Sigmoid colon (tissue), 7 donors: ENCODE data around the gene ADH5. TPM values are rescaled to one million over a fixed set of nuclear protein-coding genes. Genes with fewer than 3 reads are reported as not detected.

ENCODE experiments used
- DNase-seq: peaks from one replicate; pipeline ENCODE4 v3.0.0-alpha.2; 2019
- H3K27ac ChIP-seq, 4 donors: fragments of 200-600 bp; sonication (generic); one replicate each; pipeline ENCODE4 v1.5.1; 2016 to 2019; ENCODE audit warnings: mild to moderate bottlenecking in 1 of 4
- H3K27me3 ChIP-seq, 3 donors: fragments of 200-600 bp; sonication (generic); one replicate each; pipeline ENCODE4 v1.5.1; 2019; ENCODE audit warnings: mild to moderate bottlenecking in 1 of 3
- H3K36me3 ChIP-seq, 4 donors: fragments of 200-600 bp; sonication (generic); one replicate each; pipeline ENCODE4 v1.5.1; 2016 to 2019
- H3K4me1 ChIP-seq, 4 donors: fragments of 200-600 bp; sonication (generic); one replicate each; pipeline ENCODE4 v1.5.1; 2017 to 2019
- H3K4me3 ChIP-seq, 4 donors: fragments of 200-600 bp; sonication (generic); one replicate each; pipeline ENCODE4 v1.5.1; 2017 to 2019; ENCODE audit warnings: mild to moderate bottlenecking in 2 of 4, moderate library complexity in 1 of 4
- H3K9me3 ChIP-seq, 4 donors: fragments of 200-600 bp in 3 of 4; sonication (generic) in 3 of 4; one replicate each; pipeline versions ENCODE4 v1.5.1 to v1.6.1; 2013 to 2019
- EP300 ChIP-seq, 4 donors: sonication (generic); formaldehyde crosslinking; IDR thresholded peaks; one replicate each; pipeline ENCODE4 v1.6.1; 2017; ENCODE audit warnings: antibody characterized with exemption in 4 of 4
- POLR2A ChIP-seq, 2 donors: fragments of 450-650 bp; IDR thresholded peaks; one replicate each; pipeline ENCODE4 v1.6.1; 2016; ENCODE audit warnings: antibody characterized with exemption in 2 of 2, mild to moderate bottlenecking in 2 of 2, moderate library complexity in 2 of 2
- POLR2AphosphoS5 ChIP-seq, 4 donors: sonication (generic); formaldehyde crosslinking; IDR thresholded peaks; one replicate each; pipeline ENCODE4 v1.6.1; 2017; ENCODE audit warnings: antibody characterized with exemption in 4 of 4
- WGBS, 2 donors: extraction: QIAGEN DNeasy Blood & Tissue Kit; methylation state at CpG; one replicate each; pipeline ENCODE4 v1.1.7; 2013; 5-methylcytosine and 5-hydroxymethylcytosine counted together
- intact Hi-C: fragments of 100-400 bp; cut with DNase I; formaldehyde crosslinking; loops from one replicate; pipeline ENCODE4 v1.15.1; 2023
- polyA plus RNA-seq, 3 donors: library from polyadenylated mRNA; stranded (reverse); fragments of 200-250 nt; gene quantifications; one replicate each; pipeline ENCODE4 v1.2.3, GENCODE V29; 2013
- total RNA-seq, 4 donors: library from RNA; depleted of rRNA; stranded (reverse); fragments of >200 nt; gene quantifications; one replicate each; pipeline ENCODE4 v1.1.0, GENCODE V29; 2016
- TF ChIP-seq, protein P1 (sequence below), 4 experiments: fragments of 450-650 bp in 3 of 4; fragments of 200-600 bp in 1 of 4; IDR thresholded peaks; one replicate each; pipeline ENCODE4 v1.5.1; 2016 to 2019; ENCODE audit warnings: antibody characterized with exemption in 4 of 4, mild to moderate bottlenecking in 3 of 4, moderate library complexity in 2 of 4
- donor health status: healthy with polysubstance abuse.
- donor health status: Bipolar disorder and iron deficiency.
- donor health status: healthy.

ADH5 gene
- total RNA-seq (100 to 1,000 TPM; 235 to 349 (median 263) TPM), polyA plus RNA-seq (100 to 1,000 TPM; 146 to 237 (median 196) TPM)

DNA sequence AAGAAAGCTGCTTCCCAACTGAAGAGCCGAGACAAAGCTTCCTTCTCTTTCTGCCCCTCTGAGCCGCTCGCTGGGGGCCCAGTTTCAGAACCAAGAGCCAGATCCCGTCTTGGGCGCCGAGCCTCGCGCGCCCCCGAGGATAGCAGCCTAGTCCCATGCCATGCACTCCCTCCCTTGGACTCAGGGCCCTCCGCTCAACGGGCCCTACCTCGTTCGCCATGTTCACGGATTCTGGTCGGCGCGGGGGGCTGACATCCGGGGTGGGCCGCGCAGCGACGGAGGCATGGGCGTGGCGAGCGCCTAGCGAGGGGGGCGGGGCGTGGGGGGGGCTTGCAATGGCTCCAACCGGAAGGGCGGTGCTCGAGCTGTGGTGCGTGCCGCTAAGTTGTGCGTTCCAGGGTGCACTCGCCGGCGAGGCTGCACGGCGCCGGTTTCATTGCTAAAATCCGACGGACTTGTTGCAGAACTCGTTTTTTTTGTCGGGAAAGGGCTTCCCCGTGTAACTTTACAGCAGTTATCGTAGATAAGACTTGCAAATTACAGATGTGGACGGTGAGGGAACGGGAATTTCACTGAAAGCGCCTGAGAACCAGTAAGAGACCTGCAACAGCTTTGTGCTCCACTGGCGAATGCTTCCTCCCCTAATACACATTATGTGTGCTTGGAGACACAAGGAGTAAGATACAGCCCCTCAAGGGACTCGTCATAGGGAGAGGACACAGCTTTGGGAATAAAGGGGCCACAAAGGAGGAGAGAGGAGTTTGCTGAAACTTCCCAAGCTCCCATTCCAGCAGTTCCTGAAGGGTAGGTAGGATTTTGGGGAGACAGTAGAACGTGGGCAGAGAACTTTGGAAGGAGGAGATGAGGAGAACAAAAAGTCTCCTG lies at the start of gene ADH5:
ADH5 (minus strand) TSS at position 308 of the 885 bp plus-strand sequence; CDS start at position 220, 88 bp downstream.
- 1% methylated on average over 53 of the region's 53 CpGs for WGBS, 2 donors
- TF ChIP-seq, protein P1, sequence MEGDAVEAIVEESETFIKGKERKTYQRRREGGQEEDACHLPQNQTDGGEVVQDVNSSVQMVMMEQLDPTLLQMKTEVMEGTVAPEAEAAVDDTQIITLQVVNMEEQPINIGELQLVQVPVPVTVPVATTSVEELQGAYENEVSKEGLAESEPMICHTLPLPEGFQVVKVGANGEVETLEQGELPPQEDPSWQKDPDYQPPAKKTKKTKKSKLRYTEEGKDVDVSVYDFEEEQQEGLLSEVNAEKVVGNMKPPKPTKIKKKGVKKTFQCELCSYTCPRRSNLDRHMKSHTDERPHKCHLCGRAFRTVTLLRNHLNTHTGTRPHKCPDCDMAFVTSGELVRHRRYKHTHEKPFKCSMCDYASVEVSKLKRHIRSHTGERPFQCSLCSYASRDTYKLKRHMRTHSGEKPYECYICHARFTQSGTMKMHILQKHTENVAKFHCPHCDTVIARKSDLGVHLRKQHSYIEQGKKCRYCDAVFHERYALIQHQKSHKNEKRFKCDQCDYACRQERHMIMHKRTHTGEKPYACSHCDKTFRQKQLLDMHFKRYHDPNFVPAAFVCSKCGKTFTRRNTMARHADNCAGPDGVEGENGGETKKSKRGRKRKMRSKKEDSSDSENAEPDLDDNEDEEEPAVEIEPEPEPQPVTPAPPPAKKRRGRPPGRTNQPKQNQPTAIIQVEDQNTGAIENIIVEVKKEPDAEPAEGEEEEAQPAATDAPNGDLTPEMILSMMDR (IDR thresholded peaks at IDR 0.05), result no peak
- TF ChIP-seq POLR2A (IDR thresholded peaks at IDR 0.05) (peak; percentile 94 to 97), POLR2AphosphoS5 (IDR thresholded peaks at IDR 0.05) (peak; percentile 93 to 99 (median 98))
- Histone ChIP-seq H3K4me3 (peak within 1 kb of the TSS; percentile 73 to 89 (median 84)), H3K27me3 (no peaks in the 10 kb centered on the region), H3K9me3 (no peaks in the 10 kb centered on the region), H3K36me3 (peaks cover 4 to 18% (median 14%) of the 10 kb centered on the region in 4 donors), H3K27ac (peak within 1 kb of the TSS; percentile 91 to 98 (median 97)), H3K4me1 (peaks cover 0 to 50% (median 38%) of the 10 kb centered on the region in 4 donors)
- intact Hi-C loops, result loop anchor here (1.0 to 2.0 kb wide), 2 partner anchors 94 to 858 kb away; partner anchors contain the start of gene DNAJB14
- DNase-seq, result peak; percentile 96

- no peaks in the 10 kb centered on the region for H3K9me3 ChIP-seq
- intact Hi-C loops, result no loop called here
- no peak for TF ChIP-seq POLR2A (IDR thresholded peaks at IDR 0.05)
- DNase-seq, result no peak
- H3K4me3 ChIP-seq, result no peak overlapping the region
- H3K27ac ChIP-seq, result no peak overlapping the region
- H3K36me3 ChIP-seq, result no peaks in the 10 kb centered on the region
- no peaks in the 10 kb centered on the region for H3K27me3 ChIP-seq
- no peaks in the 10 kb centered on the region for H3K4me1 ChIP-seq
Measured at GRCh38 chr4:99136329-99136728, 47.7 kb upstream of the ADH5 start.

DNA sequence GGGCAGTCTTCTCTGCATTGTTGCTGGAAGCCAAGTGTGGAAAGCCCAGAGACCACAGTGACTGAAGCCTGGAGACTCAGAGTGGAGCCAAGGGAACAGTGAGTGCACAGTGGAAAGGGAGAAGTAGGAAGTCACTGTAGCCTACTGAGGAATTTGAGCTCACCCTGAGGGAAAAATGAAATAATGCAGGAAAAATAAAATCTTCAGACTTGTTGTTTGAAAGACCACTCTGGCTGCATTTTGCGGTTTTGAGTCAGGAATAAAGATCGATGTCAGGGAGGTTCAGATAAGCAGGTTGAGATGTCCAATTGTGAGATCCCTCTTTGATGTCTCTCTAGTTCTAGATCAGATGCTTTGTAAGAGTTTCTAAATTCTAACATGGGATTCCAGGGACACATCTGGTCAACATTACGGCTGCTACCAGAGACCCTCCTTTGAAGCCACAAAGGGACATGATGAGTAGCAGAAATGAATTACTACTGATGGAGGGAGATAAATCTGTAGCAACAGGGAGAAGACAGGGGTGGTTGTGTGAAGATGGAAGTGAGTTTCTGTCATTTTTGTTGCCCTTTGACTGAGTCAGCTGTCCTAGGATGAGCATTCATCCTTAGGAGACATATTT lies 47.1 kb upstream of the ADH5 start:
- Histone ChIP-seq H3K27me3 (no peaks in the 10 kb centered on the region), H3K4me1 (no peaks in the 10 kb centered on the region), H3K4me3 (no peak overlapping the region), H3K9me3 (no peaks in the 10 kb centered on the region), H3K36me3 (no peaks in the 10 kb centered on the region), H3K27ac (no peak overlapping the region)
- no peak for DNase-seq
- WGBS, 2 donors, result 65 to 66% methylated on average over 3 of the region's 3 CpGs
- TF ChIP-seq POLR2AphosphoS5 (IDR thresholded peaks at IDR 0.05) (no peak), EP300 (IDR thresholded peaks at IDR 0.05) (no peak), POLR2A (IDR thresholded peaks at IDR 0.05) (no peak)
- TF ChIP-seq, protein P1 (IDR thresholded peaks at IDR 0.05), result no peak
- intact Hi-C loops, result no loop called here

DNA sequence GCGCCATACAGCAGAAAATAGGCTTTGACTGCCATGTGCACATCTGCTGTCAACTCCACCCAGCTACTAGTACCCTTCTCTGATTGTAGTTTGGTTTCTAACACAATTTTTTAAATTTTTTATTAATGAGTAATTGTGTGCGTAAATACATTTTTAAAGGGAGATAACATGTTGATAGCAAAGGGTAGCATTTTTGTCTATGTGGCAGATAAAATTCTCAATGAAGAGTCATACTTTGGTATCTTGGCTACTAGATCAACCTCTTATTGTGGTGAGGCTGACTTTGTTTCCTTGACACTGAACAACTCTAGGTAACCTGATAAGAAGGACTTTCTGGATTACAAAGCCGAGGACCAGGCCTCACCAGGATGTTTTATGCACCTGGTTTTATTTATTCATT lies 46.0 kb upstream of the ADH5 start:
- no peaks in the 10 kb centered on the region for H3K27me3 ChIP-seq
- intact Hi-C loops, result no loop called here
- no peaks in the 10 kb centered on the region for H3K4me1 ChIP-seq
- H3K27ac ChIP-seq, result no peak overlapping the region
- H3K36me3 ChIP-seq, result no peaks in the 10 kb centered on the region
- no peak overlapping the region for H3K4me3 ChIP-seq
- H3K9me3 ChIP-seq, result no peaks in the 10 kb centered on the region
- WGBS, 2 donors, result 55 to 79% methylated on average over 3 of the region's 3 CpGs
- no peak for DNase-seq
- no peak for TF ChIP-seq POLR2AphosphoS5 (IDR thresholded peaks at IDR 0.05)
- TF ChIP-seq POLR2A (IDR thresholded peaks at IDR 0.05), result no peak
- TF ChIP-seq, protein P1 (IDR thresholded peaks at IDR 0.05), result no peak
- TF ChIP-seq EP300 (IDR thresholded peaks at IDR 0.05), result no peak

DNA sequence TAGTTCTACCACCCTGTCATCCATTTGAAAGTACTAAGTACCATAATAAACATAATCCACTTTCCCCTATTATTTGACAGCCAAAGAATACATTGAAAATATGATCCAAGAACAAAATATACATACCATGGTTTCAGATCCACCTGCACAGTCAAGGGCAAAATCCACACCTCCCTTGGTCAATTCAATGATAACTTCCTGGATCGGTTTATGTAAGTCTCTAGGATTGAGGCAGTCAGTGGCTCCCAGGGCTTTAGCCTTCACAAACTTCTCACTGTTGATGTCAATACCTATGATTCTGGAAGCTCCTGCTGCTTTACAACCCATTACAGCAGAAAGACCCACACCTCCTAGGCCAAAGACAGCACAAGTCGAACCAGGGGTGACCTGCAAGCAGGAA lies 42.8 kb upstream of the ADH5 start:
- no peaks in the 10 kb centered on the region for H3K36me3 ChIP-seq
- no peak for TF ChIP-seq POLR2A (IDR thresholded peaks at IDR 0.05)
- TF ChIP-seq, protein P1 (IDR thresholded peaks at IDR 0.05), result no peak
- no peak for TF ChIP-seq EP300 (IDR thresholded peaks at IDR 0.05)
- no peak for TF ChIP-seq POLR2AphosphoS5 (IDR thresholded peaks at IDR 0.05)
- no peaks in the 10 kb centered on the region for H3K4me1 ChIP-seq
- no peak overlapping the region for H3K27ac ChIP-seq
- WGBS, 2 donors, result 64 to 77% methylated on average over 2 of the region's 2 CpGs
- H3K4me3 ChIP-seq, result no peak overlapping the region
- no peak for DNase-seq
- intact Hi-C loops, result no loop called here
- H3K9me3 ChIP-seq, result no peaks in the 10 kb centered on the region
- H3K27me3 ChIP-seq, result no peaks in the 10 kb centered on the region
